ENCODE results near the gene ALDH3B2. TPM values are rescaled to one million over a fixed set of nuclear protein-coding genes. Genes with fewer than 3 reads are reported as not detected.

Gene ALDH3B2
- total RNA-seq, 2 experiments from 2014 or later = not detected

DNA sequence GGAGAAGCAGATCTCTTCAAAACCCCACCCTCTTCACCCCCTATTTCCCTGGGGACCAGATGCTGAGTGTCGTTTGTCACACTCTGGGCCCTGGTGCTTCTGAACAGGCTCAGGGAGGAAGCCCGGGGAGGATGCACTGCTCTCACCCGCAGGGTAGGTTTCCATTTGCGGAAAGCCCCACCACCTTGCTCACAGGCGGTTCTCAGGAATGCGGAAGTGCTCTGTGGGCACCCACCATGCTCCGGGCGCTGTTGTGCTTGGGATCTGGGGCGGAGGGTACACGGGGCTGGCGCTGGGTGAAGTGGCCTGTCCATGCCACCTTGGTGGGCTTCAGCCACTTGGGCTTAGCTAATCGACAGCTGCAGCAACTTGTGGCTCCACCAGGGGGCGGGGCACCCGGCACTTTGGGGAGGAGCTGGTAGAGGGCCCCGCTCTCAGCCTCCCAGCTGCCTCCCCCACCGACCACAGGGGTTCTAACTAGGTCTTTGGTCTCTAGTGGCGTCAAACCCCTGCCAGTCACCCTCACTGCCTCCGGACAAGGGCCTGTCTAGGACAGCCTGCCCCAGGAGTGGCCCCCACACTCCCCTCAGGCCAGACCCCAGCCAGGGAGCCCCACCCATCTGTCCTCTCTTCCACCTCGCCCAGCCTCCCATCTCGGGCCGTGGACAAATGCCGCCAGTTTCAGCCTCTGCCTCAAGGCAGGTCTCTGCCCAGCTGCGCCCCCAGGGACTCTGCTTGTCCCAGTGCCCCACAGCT lies 60.3 kb downstream of the ALDH3B2 start:
- peak; percentile 93 for DNase-seq
- peak; percentile 82 for ATAC-seq
- H3K4me3 Mint-ChIP-seq = peak overlapping the region; percentile 77
- peaks cover 17% of the 10 kb centered on the region for H3K36me3 Mint-ChIP-seq (ENCODE audit: low read depth)
- peak overlapping the region; percentile 99 for H3K27ac Mint-ChIP-seq
- no peaks in the 10 kb centered on the region for H3K9me3 Mint-ChIP-seq
- ChIA-PET POLR2A (interaction anchor here (0.7 to 4.3 kb wide), 8 partner anchors 9 to 146 kb away, joined by 3 to 48 read pairs (median 4); partner anchors contain the start of genes GSTP1 and NUDT8), CTCF (interaction anchor here (0.5 to 6.2 kb wide), 15 partner anchors 9 to 267 kb away, joined by 3 to 89 read pairs (median 4); partner anchors contain the start of genes ACY3, CLCF1, GSTP1 and NUDT8)
- TF ChIP-seq, protein P1, sequence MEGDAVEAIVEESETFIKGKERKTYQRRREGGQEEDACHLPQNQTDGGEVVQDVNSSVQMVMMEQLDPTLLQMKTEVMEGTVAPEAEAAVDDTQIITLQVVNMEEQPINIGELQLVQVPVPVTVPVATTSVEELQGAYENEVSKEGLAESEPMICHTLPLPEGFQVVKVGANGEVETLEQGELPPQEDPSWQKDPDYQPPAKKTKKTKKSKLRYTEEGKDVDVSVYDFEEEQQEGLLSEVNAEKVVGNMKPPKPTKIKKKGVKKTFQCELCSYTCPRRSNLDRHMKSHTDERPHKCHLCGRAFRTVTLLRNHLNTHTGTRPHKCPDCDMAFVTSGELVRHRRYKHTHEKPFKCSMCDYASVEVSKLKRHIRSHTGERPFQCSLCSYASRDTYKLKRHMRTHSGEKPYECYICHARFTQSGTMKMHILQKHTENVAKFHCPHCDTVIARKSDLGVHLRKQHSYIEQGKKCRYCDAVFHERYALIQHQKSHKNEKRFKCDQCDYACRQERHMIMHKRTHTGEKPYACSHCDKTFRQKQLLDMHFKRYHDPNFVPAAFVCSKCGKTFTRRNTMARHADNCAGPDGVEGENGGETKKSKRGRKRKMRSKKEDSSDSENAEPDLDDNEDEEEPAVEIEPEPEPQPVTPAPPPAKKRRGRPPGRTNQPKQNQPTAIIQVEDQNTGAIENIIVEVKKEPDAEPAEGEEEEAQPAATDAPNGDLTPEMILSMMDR (IDR thresholded peaks at IDR 0.05) = peak; percentile 61
- intact Hi-C loops (cut with micrococcal nuclease) = no loop called here
- peaks cover 26% of the 10 kb centered on the region for H3K4me1 Mint-ChIP-seq (ENCODE audit: low read depth)
- H3K27me3 Mint-ChIP-seq = no peaks in the 10 kb centered on the region

DNA sequence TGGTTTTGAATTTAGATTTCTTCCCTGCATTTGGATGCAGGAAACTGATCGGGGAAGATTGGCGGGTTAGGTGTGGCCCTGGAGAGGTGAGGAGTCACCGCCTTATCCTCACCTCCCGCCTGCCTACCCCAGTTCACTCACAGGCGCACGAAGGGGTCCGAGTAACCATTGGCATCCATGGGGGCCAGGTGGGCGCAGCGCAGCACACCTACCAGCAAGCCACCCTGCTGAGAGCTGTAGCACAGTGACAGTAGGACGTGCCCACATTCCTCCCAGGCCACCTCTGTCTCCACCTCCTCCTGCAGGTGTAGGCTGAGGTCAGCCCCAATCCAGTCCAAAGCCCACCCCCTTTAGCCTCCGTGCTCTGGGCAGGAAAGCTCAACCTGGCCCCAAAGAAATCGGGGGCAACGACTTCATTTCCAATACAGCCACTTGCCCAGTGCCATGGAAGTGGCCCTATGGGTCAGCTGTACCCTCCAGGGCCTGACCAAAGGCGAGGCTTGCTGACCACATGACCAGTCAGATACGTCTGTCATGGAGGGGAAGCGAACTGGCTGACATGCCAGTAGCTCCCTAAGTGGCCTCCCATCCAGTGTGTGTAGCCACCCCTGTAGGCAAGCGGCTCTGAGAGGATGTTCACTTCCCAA lies 61.0 kb downstream of the ALDH3B2 start:
- Mint-ChIP-seq H3K27ac (peak overlapping the region; percentile 99), H3K9me3 (no peaks in the 10 kb centered on the region), H3K36me3 (ENCODE audit: low read depth) (peaks cover 23% of the 10 kb centered on the region), H3K4me3 (peak overlapping the region; percentile 77), H3K27me3 (no peaks in the 10 kb centered on the region), H3K4me1 (ENCODE audit: low read depth) (peaks cover 29% of the 10 kb centered on the region)
- CTCF ChIA-PET = interaction anchor here (0.5 to 6.2 kb wide), 11 partner anchors 16 to 240 kb away, joined by 3 to 89 read pairs (median 4); partner anchors contain the start of genes ACY3, CLCF1, GSTP1 and NUDT8
- POLR2A ChIA-PET = interaction anchor here (0.6 to 4.3 kb wide), 7 partner anchors 11 to 1889 kb away, joined by 3 to 48 read pairs (median 3); partner anchors contain the start of genes GSTP1 and NUDT8
- intact Hi-C loops (cut with micrococcal nuclease) = no loop called here
- DNase-seq = no peak
- no peak for ATAC-seq
- TF ChIP-seq, protein P1 (IDR thresholded peaks at IDR 0.05) = no peak

DNA sequence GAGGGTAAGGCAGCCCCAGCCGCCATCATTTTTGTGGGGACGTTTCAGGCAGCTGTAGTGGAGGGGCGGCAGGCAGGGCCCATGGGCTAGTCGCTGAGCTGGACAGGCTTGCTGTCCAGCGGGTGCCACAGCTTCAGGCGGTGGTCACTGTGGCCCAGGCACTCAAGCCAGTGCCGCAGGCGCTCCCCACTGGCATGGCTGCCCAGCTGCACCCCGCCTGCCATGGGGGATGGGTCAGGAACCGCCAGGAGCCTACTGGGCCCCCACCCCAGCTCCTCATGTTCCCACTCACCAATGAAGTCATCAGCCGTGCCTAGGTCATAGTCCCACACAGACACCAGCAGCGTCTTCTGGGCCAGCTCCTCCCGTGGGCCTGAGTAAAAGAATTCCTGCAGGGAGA lies 61.7 kb downstream of the ALDH3B2 start:
- ATAC-seq (no peak), DNase-seq (no peak)
- Mint-ChIP-seq H3K4me1 (ENCODE audit: low read depth) (peaks cover 36% of the 10 kb centered on the region), H3K4me3 (no peak overlapping the region), H3K27me3 (no peaks in the 10 kb centered on the region), H3K9me3 (no peaks in the 10 kb centered on the region), H3K27ac (peak overlapping the region; percentile 99), H3K36me3 (ENCODE audit: low read depth) (peaks cover 27% of the 10 kb centered on the region)
- intact Hi-C loops (cut with micrococcal nuclease) = no loop called here
- ChIA-PET CTCF (interaction anchor here (6.2 kb wide), 1 partner anchor 16 kb away, joined by 89 read pairs; the partner anchor contains the start of gene NUDT8), POLR2A (interaction anchor here (1.0 to 4.3 kb wide), 2 partner anchors 10 to 16 kb away, joined by 3 to 48 read pairs; partner anchors contain the start of gene NUDT8)
- TF ChIP-seq, protein P1 (IDR thresholded peaks at IDR 0.05) = no peak

Other genes with a start within 250 kb of the ALDH3B2 start
- gene RPS6KB2, start 246.1 kb downstream of the ALDH3B2 start, total RNA-seq = 10 to 100 TPM; 54.8 to 57.4 TPM
- 100 to 1,000 TPM; 107 to 114 TPM for gene PTPRCAP, start 236.9 kb downstream of the ALDH3B2 start, total RNA-seq
- 100 to 1,000 TPM; 254 to 276 TPM for gene CORO1B, start 231.1 kb downstream of the ALDH3B2 start, total RNA-seq
- gene GPR152, start 221.9 kb downstream of the ALDH3B2 start, total RNA-seq = not detected
- gene CABP4, start 219.3 kb downstream of the ALDH3B2 start, total RNA-seq = 1 to 10 TPM in 1 of 2 experiments, under 1 TPM in 1; 0.83 to 1.4 TPM
- gene TMEM134, start 205.4 kb downstream of the ALDH3B2 start, total RNA-seq = 10 to 100 TPM; 56.0 to 59.2 TPM
- 100 to 1,000 TPM; 145 to 146 TPM for gene AIP, start 191.6 kb downstream of the ALDH3B2 start, total RNA-seq
- gene PITPNM1, start 169.3 kb downstream of the ALDH3B2 start, total RNA-seq = 10 to 100 TPM; 87.8 to 88.1 TPM
- 10 to 100 TPM; 53.5 to 55.5 TPM for gene CDK2AP2, start 166.5 kb downstream of the ALDH3B2 start, total RNA-seq
- not detected for gene CABP2, start 151.2 kb downstream of the ALDH3B2 start, total RNA-seq
- 100 to 1,000 TPM; 467 to 472 TPM for gene GSTP1, start 90.8 kb downstream of the ALDH3B2 start, total RNA-seq
- gene NDUFV1, start 67.7 kb downstream of the ALDH3B2 start, total RNA-seq = 100 to 1,000 TPM; 315 to 317 TPM
- 10 to 100 TPM; 35.5 to 39.5 TPM for gene NUDT8, start 44.7 kb downstream of the ALDH3B2 start, total RNA-seq
- not detected for gene TBX10, start 34.9 kb downstream of the ALDH3B2 start, total RNA-seq
- gene ACY3, start 23.9 kb downstream of the ALDH3B2 start, total RNA-seq = under 1 TPM; 0.31 to 0.61 TPM